Activated CD8-positive, alpha-beta memory T cell treated with anti-CD3 and anti-CD28 coated beads, Interleukin-2, amount 50 U/mL, for 1 hour (primary cell): Measurements from ENCODE around the gene ACBD6.
"Not testable (repeated sequence)": the region's sequence is repeated elsewhere in the genome, so short reads cannot be mapped to it uniquely, and the experiment has no call there.

Source experiments
- DNase-seq: peaks from one replicate; pipeline ENCODE4 v3.0.0-alpha.2; 2020; ENCODE audit errors: extremely low read depth

Gene ACBD6

DNA sequence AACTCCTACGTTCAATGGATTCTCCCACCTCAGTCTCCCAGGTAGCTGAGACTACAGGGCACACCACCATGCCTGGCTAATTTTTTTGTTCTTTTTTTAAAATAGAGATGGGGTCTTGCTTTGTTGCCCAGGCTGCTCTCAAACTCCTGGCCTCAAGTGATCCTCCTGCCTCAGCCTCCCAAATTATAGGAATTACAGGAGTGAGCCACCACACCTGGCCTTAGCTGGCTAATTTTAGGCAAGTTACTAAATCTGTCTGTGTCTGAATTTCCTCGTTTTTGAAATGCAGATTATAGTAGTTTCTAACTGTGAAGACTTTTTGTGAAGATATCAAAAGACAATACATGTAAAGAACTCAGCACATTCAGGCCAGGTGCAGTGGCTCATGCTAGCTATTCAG is 13.7 kb downstream of the ACBD6 start:
- no peak for DNase-seq

DNA sequence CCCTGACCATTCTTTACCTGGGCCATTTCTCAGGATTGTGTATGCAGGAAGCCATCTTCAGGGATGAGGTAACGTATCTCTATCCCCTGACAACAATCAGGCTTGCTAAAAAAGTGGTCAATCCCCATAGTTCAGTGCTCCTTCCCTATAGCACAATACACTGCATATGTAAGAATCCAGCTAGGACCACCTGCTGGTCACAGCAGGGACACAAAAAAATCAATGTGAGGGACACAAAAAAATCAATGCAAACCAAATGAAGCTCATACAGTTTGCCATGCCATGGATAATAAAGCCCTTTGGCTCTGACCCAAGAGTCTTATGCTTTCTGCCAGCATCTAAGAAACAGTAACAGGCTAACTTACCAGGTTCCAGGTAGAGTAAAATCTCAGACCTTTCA is 16.3 kb downstream of the ACBD6 start:
- DNase-seq = no peak

DNA sequence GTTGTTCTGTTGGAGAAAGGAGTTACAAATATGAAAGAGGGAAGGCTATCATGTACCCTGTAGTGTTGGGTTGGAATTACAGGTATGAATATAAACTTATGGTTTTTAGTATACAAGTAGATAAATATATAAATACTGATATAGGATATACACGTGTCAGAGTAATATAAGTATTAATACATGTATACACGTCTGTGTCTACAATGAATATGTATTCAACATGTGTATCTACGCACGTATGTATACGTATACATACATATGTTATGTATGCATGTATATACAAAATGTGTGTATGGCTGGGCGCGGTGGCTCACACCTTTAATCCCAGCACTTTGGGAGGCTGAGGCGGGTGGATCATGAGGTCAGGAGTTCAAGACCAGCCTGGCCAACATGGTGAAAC is 17.9 kb downstream of the ACBD6 start:
- DNase-seq = no peak

DNA sequence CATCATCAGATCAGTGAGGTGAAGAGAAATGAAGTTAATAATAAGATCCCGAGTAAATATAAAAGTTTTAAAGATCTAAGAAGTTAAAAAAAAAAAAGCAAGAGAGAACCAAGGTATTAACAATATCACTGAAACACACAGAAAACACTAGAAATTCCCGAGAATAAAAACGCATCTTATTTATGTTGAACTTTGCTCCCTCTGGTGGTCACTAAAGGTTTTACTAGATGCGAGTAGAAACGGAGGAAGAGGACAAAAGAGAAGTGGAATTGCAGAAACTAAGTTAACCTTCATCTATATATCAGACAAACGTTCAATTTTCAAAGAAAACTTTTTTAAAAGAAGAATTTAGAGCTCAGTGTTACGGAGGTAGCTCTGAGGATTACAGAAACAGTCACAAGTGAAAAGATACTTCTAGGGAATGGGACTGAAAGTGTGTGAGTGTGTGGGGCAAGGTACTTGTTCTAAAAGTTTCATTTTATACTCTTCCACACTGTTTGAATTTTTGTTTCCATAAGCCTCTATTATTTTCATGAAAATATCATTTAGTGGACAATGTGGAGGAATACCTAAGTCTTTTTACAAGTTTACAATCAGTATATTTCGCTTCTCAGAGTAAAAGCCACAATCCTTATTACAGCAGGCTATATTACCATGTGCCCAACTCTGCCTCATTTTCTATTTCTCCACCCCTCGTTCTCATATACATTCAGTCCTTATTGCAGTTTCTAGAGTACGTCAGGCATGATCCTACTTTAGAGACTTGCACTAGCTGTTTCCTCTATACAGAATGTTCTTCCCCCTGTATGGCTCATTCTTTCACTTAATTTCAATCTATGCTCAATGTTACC is 19.7 kb downstream of the ACBD6 start:
- DNase-seq = no peak

DNA sequence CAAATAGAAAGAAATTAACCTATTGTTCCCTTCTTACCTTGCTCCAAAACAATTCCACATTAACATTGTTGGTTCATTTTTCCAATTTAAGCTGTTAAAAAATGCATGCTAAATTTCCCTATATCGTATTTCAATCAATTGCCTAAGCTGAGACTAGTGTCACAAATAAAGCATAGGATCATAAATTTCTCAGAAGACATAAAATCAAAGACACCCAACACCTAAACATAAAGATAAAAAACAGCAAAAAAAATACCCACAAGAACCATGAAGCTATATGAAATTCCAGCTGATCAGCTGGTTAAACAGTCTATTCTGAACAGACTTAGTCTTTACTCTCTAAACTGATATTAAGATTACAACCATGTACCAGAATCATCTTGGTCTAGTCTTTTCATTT is 32.3 kb downstream of the ACBD6 start:
- DNase-seq = no peak

DNA sequence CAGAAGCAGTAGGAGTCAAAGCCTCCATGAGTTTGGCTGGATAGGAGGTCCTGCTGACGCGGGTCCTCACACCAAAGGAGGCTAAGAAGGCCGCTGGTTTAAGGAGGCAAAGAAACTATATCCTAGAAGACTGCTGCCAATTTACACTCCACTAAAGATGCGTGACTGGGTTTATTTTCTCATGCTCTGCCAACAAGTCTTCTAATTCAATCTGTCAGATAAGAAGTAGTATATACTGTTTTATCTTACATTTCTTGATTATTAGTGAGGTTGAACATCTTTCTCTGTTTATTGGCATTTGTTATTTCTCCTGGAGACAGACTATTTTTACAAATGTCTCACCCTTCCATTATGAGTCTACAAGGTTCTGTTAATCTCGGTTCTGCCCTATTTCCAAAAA is 34.1 kb downstream of the ACBD6 start:
- no peak for DNase-seq

DNA sequence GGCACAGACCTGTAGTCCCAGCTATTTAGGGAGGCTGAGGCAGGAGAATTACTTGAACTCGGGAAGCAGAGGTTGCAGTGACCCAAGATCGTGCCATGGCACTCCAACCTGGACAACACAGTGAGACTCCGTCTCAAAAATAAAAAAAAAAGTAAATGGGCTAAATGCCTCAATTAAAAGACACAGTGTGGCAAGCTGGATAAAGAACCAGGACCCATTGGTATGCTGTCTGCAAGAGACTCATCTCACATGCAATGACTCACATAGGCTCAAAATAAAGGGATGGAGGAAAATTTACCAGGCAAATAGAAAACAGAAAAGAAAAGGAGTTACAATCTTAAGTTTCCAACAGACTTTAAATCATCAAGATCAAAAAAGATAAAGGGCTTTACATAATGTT is 40.3 kb downstream of the ACBD6 start:
- no peak for DNase-seq

DNA sequence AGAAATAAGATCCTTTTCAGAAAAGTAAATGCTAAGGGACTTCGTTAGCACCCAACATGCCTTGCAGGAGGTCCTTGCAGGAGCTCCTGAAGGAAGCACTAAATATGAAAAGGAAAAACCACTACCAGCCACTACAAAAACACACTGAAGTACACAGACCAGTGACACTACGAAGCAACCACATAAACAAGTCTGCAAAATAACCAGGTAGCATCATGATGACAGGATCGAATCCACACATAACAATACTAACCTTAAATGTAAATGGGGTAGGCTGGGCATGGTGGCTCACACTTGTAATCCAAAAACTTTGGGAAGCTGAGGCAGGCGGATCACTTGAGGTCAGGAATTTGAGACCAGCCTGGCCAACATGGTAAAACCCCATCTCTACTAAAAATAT is 40.7 kb downstream of the ACBD6 start:
- not testable (repeated sequence) for DNase-seq

DNA sequence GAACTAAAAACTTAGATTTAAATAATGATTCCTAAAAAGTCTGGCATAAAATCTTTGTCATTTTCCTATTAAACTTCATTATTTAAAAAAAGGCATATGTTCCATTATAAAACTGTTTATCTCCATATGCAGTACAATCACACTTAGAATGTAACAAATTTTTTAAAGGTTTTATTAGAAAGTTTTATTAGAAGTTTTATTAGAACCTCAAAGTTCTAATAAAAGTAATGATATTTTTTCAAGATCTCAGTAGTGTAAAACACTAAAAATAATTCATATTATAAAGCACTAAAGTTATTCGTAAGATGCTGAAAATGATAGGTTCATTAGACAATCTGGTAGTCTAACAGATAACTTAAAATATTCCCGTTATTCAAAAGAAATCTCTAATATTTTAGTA is 43.6 kb downstream of the ACBD6 start:
- DNase-seq = no peak

DNA sequence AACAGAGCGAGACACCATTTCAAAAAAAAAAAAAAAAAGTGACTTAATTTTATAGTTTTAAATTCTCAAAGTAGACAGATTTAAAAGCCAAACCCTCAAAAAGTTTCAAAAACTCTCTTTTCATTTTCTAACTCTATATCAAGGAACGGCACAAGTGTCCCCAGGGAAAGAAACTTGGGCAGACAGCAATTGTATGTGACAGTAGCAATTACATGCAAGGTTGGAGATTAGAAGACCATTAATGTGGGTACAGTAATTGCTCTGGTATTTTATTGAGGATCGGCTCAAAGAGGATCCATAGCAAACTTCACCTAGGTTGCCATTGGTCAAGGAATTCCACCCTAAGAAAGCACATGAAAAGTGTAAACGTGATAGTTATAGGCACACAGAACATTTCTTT is 46.2 kb downstream of the ACBD6 start:
- DNase-seq = no peak

DNA sequence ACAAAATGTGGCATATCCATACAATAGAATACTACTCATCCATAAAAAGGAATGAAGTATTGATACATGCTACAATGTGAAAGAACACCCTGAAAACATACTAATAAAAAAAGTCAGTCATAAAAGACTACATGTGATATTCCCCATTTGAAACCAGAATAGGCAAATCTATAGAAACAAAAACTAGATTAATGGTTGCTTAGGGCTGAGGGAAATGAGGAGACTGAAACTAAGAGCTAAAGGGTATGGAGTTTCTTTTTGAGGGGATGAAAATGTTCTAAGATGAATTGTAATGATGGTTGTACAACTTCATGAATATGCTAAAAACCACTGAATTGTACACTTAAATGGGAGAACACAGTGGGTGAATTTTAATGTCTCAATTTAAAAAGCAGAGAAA is 50.9 kb downstream of the ACBD6 start:
- DNase-seq = no peak

DNA sequence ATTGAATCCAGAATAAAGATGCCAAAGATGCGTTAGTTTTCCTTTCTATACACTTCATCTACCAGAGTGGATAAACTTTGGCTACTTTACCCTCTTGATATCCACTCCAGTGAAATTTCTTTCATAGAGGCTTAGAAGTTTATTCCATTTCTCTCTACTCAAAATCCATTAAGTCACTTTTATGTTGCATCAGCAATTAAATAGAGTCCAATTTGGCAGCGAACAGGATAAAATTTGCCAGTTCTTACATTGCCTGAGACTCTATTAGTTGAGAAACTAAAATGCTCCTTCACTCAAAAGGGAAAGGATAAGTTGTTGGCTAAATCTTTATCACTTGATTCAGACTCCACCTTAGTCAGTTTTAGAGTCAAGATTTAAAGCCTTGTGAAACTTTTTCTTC is 57.9 kb downstream of the ACBD6 start:
- DNase-seq = no peak

DNA sequence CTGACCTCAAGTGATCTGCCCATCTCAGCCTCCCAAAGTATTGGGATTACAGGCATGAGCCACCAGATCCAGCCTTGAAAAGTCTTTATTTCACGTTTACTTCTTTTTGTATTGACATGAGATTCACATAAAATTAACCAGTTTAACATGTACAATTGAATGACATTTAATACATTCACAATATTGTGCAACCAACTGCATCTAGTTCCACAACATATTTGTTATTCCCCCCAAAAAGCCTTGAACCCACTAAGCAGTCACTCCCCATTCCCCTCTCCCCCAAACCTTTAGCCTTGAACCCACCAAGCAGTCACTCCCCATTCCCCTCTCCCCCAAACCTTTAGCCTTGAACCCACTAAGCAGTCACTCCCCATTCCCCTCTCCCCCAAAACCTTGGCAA is 62.0 kb downstream of the ACBD6 start:
- no peak for DNase-seq

DNA sequence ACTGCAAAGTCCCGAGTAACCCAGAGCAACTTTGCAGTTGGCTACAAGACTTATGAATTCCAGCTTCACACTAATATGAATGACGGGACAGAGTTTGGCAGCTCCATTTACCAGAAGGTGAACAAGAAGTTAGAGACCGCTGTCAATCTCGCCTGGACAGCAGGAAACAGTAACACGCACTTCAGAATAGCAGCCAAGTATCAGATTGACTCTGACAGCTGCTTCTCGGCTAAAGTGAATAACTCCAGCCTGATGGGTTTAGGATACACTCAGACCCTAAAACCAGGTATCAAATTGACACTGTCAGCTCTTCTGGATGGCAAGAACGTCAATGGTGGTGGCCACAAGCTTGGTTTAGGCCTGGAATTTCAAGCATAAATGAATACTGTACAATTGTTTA is 66.8 kb downstream of the ACBD6 start:
- no peak for DNase-seq

DNA sequence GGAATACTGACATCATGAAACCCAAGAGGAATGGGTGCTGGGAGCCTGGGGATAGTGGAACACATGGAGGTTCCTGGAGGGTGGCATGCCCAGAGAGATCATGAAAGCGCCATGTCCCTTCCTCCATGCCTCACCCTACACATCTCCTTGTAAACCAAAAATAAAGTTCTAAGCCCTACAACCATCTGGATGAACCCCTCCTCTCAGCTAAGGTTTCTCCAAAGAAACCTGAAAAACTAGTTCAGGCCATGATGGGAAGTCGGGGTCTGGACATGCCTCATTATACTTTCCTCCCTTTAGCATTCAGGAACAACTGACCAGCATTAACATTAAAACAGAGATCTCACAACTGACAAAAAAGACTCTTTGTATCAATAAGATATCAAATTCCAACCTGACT is 68.5 kb downstream of the ACBD6 start:
- DNase-seq = no peak

DNA sequence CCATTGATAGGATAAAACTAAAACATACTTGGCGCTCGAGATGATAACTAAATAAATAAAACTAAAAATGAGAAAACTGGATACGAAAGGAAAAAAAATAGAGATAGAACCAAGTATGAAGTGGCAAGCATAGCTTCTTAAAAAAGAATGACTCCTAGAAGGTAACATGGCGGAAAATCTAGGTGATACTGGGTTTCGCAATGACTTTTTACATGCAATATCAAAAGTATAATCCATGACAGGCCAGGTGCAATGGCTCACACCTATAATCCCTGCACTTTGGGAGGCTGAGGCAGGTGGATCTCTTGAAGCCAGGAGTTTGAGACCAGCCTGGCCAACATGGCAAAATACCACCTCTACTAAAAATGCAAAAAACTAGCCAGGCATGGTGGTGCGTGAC is 70.7 kb downstream of the ACBD6 start:
- DNase-seq = no peak

DNA sequence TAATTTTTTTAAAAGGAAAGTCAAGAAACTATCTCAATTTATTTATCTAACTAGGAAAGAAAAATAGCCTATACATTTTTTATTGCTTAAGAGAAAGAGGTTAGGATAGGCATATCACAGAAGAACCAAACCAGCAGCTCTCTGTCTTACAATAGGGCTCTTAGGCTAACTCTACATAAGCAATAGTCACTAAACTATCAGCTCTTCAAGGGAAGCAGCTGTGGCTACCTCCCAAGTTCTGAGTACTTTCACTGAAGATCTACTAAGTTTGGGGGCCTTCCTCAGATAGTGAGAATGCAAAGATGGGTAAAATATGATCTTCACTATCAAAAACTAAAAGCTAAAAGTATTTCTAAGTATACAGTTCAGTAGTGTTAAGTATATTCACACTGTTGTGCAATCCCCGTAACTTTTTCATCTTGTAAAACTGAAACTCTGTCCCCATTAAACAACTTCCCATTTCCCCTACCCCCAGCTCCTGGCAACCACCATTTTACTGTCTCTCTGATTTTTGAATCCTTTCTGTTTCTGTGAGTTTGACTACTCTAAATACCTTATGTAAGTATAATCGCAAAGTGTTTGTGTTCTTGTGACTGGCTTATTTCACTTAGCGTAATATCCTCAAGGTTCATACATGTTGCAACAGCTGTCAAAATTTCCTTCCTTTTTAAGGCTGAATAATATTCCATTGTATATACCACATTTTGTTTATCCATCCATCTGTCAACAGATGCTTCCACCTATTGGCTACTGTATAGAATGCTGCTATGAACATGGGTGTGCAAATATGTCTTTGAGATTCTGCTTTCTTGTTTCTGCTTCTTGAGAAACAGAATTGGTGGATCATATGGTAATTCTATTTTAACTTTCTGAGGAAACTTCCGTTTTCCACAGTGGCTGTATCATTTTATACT is 73.3 kb downstream of the ACBD6 start:
- DNase-seq = no peak

DNA sequence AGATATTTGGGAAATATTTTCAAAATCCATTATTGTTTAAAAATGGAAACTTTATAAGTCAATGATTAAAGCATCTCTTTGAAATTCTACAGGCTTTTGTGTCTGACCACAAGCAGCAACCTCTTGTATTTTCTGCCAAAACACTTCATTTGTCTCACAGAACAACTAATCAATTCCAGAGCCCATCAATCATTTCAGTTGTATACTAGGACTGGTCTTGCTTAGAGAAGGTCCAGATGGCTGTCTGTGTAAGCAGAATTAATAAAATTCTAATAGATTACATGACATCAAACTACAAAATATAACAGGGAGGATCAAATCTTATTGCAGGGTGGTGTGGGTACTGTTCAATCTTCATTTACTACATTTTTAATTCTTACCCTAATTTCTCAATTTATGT is 76.4 kb downstream of the ACBD6 start:
- DNase-seq = no peak

DNA sequence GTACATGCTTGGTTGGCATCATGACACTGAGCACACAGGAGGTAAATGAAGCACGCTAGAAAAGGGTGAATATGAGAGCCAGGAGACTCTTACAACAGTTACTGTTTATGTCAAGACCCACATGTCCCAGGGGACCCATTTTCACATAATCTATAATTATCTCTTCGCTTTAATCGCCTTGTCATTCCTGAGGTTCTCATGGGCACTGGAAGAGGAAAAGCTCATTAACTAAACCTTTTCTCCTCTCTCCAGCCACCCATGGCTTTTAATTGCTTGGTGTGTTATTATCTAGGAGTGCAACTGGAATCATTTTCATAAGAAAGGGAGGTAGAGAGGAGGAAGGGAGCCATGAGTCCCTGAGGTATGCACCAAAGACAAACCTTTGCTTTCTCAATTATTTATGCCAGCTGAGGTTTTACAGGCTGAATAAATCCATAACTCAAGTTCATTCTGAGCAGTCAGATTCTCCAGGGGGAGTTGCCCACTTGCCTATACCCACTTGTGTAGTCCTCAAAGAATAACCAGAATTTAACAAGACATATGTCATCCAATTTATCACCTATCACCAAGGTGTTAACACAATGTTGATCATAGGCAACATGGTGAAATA is 77.4 kb downstream of the ACBD6 start:
- DNase-seq = no peak

DNA sequence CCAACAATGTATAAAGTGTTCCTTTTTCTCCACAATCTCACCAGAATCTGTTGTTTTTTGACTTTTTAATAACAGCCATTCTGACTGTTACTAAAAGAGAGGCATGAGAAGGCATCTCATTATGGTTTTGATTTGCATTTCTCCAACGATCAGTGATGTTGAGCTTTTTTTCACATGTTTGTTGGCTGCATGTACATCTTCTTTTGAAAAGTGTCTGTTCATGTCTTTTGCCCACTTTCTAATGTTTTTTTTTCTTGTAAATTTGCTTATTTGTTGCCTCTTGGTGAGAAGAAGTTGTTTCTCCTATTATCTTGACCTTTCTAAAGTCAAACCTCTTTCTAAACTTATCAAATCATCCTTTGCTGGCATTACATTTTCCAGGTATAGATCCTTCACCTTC is 80.8 kb downstream of the ACBD6 start:
- no peak for DNase-seq

DNA sequence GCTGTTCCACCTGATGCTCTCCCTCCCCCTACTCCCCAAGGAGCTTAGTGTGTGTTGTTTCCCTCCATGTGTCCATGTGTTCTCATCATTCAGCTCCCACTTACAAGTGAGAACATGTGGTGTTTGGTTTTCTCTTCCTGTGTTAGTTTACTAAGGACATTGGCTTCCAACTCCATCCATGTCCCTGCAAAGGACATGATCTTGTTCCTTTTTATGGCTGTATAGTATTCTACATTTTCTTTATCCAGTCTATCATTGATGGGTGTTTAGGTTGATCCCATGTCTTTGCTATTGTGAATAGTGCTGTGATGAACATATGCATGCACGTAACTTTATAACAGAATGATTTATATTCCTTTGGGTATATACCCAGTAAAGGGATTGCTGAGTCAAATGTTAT is 81.2 kb downstream of the ACBD6 start:
- not testable (repeated sequence) for DNase-seq

DNA sequence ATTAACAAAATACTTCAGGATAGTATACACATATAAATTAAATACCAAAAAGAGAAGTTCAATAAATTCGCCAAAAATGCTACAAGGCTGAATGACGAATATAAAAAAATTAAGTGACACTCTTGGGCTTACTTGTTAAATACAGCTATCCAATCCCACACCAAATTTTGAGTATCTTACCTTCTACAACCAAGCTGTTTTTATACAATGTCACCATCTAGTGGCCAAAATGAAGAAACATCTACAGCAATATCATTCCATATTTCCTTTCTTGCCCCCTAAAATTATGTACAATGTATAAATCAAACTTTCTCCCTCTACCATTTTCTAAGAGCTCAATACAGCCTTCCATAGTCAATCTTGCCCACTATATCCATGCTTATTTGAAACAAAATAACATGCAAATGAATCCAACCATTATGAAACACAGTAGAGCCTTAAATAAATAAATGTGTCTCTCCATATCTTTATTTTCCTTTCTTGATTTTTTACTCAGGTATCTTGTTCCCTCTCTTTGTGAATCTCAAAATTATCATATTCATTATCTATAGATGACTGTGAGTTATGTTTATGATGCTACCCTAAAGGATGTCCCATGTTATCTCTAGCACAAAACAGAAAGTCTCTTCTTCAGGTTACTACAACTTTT is 86.3 kb downstream of the ACBD6 start:
- no peak for DNase-seq
